Gastroesophageal sphincter (tissue), 4 donors: ENCODE data around the gene XYLT1. TPM values are rescaled to one million over a fixed set of nuclear protein-coding genes. Genes with fewer than 3 reads are reported as not detected.
A peak's percentile ranks its signal among the peaks of the same experiment; 100 is the strongest.

Experiments
- ATAC-seq: fragments of 150-250 bp; one replicate; pipeline ENCODE4 v1.9.1; 2016; ENCODE audit warnings: mild to moderate bottlenecking, moderate library complexity
- H3K27ac ChIP-seq, 4 donors: fragments of 200-600 bp; sonication (generic) in 3 of 4; 1 replicate in 3 of 4; 2 replicates in 1 of 4; pipeline ENCODE4 v1.5.1; 2016 to 2019
- H3K27me3 ChIP-seq: fragments of 200-600 bp; sonication (generic); one replicate; pipeline ENCODE4 v1.5.1; 2019
- H3K36me3 ChIP-seq, 2 donors: fragments of 200-600 bp; sonication (generic); one replicate each; pipeline ENCODE4 v1.5.1; 2019; ENCODE audit warnings: control low read depth in 1 of 2
- H3K4me1 ChIP-seq, 3 donors: fragments of 200-600 bp; sonication (generic); 1 replicate in 2 of 3; 2 replicates in 1 of 3; pipeline ENCODE4 v1.5.1; 2016 to 2019; ENCODE audit warnings: control low read depth in 2 of 3
- H3K4me3 ChIP-seq, 2 donors: fragments of 200-600 bp; sonication (generic); one replicate each; pipeline ENCODE4 v1.5.1; 2019; ENCODE audit warnings: mild to moderate bottlenecking in 1 of 2, moderate library complexity in 1 of 2
- H3K9me3 ChIP-seq, 3 donors: fragments of 200-600 bp; sonication (generic); one replicate each; pipeline ENCODE4 v1.5.1; 2017 to 2019; ENCODE audit warnings: control low read depth in 2 of 3
- CTCF ChIP-seq, 4 experiments: fragments of 200-600 bp in 2 of 4; fragments of 450-650 bp in 2 of 4; sonication (generic) in 1 of 4; IDR thresholded peaks; one replicate each; pipeline ENCODE4 v1.5.1; 2017 to 2019; ENCODE audit warnings: antibody characterized with exemption in 4 of 4, mild to moderate bottlenecking in 2 of 4, moderate library complexity in 2 of 4
- EP300 ChIP-seq: sonication (generic); formaldehyde crosslinking; IDR thresholded peaks from one replicate; pipeline ENCODE4 v1.6.1; 2017; ENCODE audit warnings: antibody characterized with exemption, mild to moderate bottlenecking
- POLR2A ChIP-seq, 2 donors: fragments of 450-650 bp; IDR thresholded peaks; one replicate each; pipeline ENCODE4 v1.6.1; 2017; ENCODE audit warnings: antibody characterized with exemption in 2 of 2, mild to moderate bottlenecking in 2 of 2, moderate library complexity in 1 of 2
- POLR2AphosphoS5 ChIP-seq: sonication (generic); formaldehyde crosslinking; IDR thresholded peaks from one replicate; pipeline ENCODE4 v1.6.1; 2017; ENCODE audit warnings: antibody characterized with exemption
- WGBS, 2 donors: methylation state at CpG; one replicate each; pipeline ENCODE4 v1.1.5; 2018; ENCODE audit warnings: low coverage in 1 of 2; 5-methylcytosine and 5-hydroxymethylcytosine counted together
- total RNA-seq, 4 donors: library from RNA; depleted of rRNA; stranded (reverse); fragments of >200 nt; gene quantifications; one replicate each; pipeline ENCODE4 v1.1.0, GENCODE V29; 2016

Gene XYLT1
- total RNA-seq, 4 donors from 2014 or later = 19.1 to 51.6 (median 23.7) TPM

GRCh38 chr16:17377360-17378324 is 93.1 kb downstream of the XYLT1 start:
- no peak overlapping the region for H3K4me3 ChIP-seq
- ATAC-seq = peak; percentile 62
- 19 to 23% methylated on average over 5 of the region's 11 CpGs for WGBS, 2 donors
- H3K9me3 ChIP-seq = no peaks in the 10 kb centered on the region
- H3K27ac ChIP-seq = peak overlapping the region; percentile 89 to 93 (median 92)
- peaks cover 23 to 85% (median 25%) of the 10 kb centered on the region in 3 donors for H3K4me1 ChIP-seq
- no peaks in the 10 kb centered on the region for H3K27me3 ChIP-seq
- no peaks in the 10 kb centered on the region for H3K36me3 ChIP-seq
- no peak for TF ChIP-seq EP300
- TF ChIP-seq CTCF (IDR thresholded peaks at IDR 0.05) = no peak
- TF ChIP-seq POLR2AphosphoS5 = no peak
- TF ChIP-seq POLR2A (IDR thresholded peaks at IDR 0.05) = no peak

GRCh38 chr16:17375461-17376304 is 95.1 kb downstream of the XYLT1 start:
- H3K27ac ChIP-seq = peak overlapping the region in 3 of 4 donors; percentile 40 to 93 (median 89)
- H3K4me1 ChIP-seq = peaks cover 20 to 72% (median 23%) of the 10 kb centered on the region in 3 donors
- no peaks in the 10 kb centered on the region for H3K9me3 ChIP-seq
- no peak overlapping the region for H3K4me3 ChIP-seq
- H3K27me3 ChIP-seq = no peaks in the 10 kb centered on the region
- no peak for TF ChIP-seq POLR2A (IDR thresholded peaks at IDR 0.05)
- no peak for TF ChIP-seq CTCF (IDR thresholded peaks at IDR 0.05)
- no peak for ATAC-seq
- H3K36me3 ChIP-seq = no peaks in the 10 kb centered on the region
- 49 to 75% methylated on average over 3 to 12 of the region's 17 CpGs for WGBS, 2 donors

GRCh38 chr16:17374668-17375255 is 96.0 kb downstream of the XYLT1 start:
- no peaks in the 10 kb centered on the region for H3K9me3 ChIP-seq
- TF ChIP-seq CTCF (IDR thresholded peaks at IDR 0.05) (no peak), EP300 (no peak), POLR2A (IDR thresholded peaks at IDR 0.05) (no peak), POLR2AphosphoS5 (no peak)
- H3K27ac ChIP-seq = peak overlapping the region in 2 of 4 donors; percentile 12 to 93
- no peaks in the 10 kb centered on the region for H3K27me3 ChIP-seq
- no peak for ATAC-seq
- WGBS, 2 donors = 75 to 89% methylated on average over 3 of the region's 3 CpGs
- no peaks in the 10 kb centered on the region for H3K36me3 ChIP-seq
- H3K4me1 ChIP-seq = peaks cover 18 to 72% (median 31%) of the 10 kb centered on the region in 3 donors
- H3K4me3 ChIP-seq = no peak overlapping the region

- Histone ChIP-seq H3K4me1 (peaks cover 12 to 72% (median 27%) of the 10 kb centered on the region in 3 donors), H3K27ac (peak overlapping the region in 1 of 4 donors; percentile 16), H3K27me3 (no peaks in the 10 kb centered on the region), H3K9me3 (no peaks in the 10 kb centered on the region), H3K4me3 (no peak overlapping the region), H3K36me3 (no peaks in the 10 kb centered on the region)
- no peak for ATAC-seq
- 88 to 100% methylated on average over 2 to 3 of the region's 3 CpGs for WGBS, 2 donors
- TF ChIP-seq CTCF (IDR thresholded peaks at IDR 0.05) (no peak), POLR2A (IDR thresholded peaks at IDR 0.05) (no peak), POLR2AphosphoS5 (no peak), EP300 (no peak)
Observed at GRCh38 chr16:17373533-17373932, 97.2 kb downstream of the XYLT1 start.
